A549 (cell line): ENCODE data around the gene SDSL. TPM values are rescaled to one million over a fixed set of nuclear protein-coding genes. Genes with fewer than 3 reads are reported as not detected.
A peak's percentile ranks its signal among the peaks of the same experiment; 100 is the strongest.

Experiments used
- ATAC-seq, 2 experiments: fragments of 200-7000 bp in 1 of 2; fragments of >200 bp in 1 of 2; cut with Nextera tagmentation in 1 of 2; cut with Tn5 transposase in 1 of 2; 3 replicates each; pipeline versions ENCODE4 v1.8.0 to v1.9.1; 2018 to 2020; ENCODE audit warnings: mild to moderate bottlenecking in 1 of 2, moderate library complexity in 1 of 2
- CTCF ChIA-PET: fragments of 300-600 bp; sonication (Branson Sonifier 250); formaldehyde crosslinking; extraction: SDS; loops from one replicate; lab custom pipeline; 2021; ENCODE audit warnings: antibody characterized with exemption, inconsistent platforms; lab: Yijun Ruan, JAX
- POLR2A ChIA-PET: fragments of 350-600 bp; formaldehyde crosslinking; extraction: SDS; loops from one replicate; lab custom pipeline; 2021; ENCODE audit warnings: antibody characterized with exemption, inconsistent platforms; lab: Yijun Ruan, JAX
- DNase-seq, 2 experiments: peaks; one replicate each; pipeline versions ENCODE4 v3.0.0 to v3.0.0-alpha.2; 2011 to 2016; ENCODE audit warnings: low read depth in 1 of 2, low spot score in 1 of 2
- FAIRE-seq: peaks from 2 replicates; lab custom pipeline; 2011; peaks lifted over from hg19 to GRCh38; lab: Jason Lieb, UNC
- H3K27ac ChIP-seq, 2 experiments: fragments of >200 bp; sonication (Bioruptor Twin); formaldehyde crosslinking; 3 replicates each; pipeline ENCODE4 v1.5.1; 2016 to 2017
- H3K4me1 ChIP-seq: fragments of >200 bp; sonication (Bioruptor Twin); formaldehyde crosslinking; 3 replicates; pipeline ENCODE4 v1.6.1; 2016
- H3K4me2 ChIP-seq: fragments of >200 bp; sonication (Bioruptor Twin); formaldehyde crosslinking; 3 replicates; pipeline ENCODE4 v1.6.1; 2016
- H3K4me3 ChIP-seq: fragments of >200 bp; sonication (Bioruptor Twin); formaldehyde crosslinking; 3 replicates; pipeline ENCODE4 v1.5.1; 2016
- H3K9me3 ChIP-seq: fragments of >200 bp; sonication (Bioruptor Twin); formaldehyde crosslinking; 3 replicates; pipeline ENCODE4 v1.6.1; 2016
- BCL3 ChIP-seq: fragments of >200 bp; sonication (Bioruptor Twin); formaldehyde crosslinking; IDR thresholded peaks from 3 replicates; pipeline ENCODE4 v1.6.1; 2016
- CBX2 ChIP-seq: fragments of 200-600 bp; sonication (generic); IDR thresholded peaks from 2 replicates; pipeline ENCODE4 v1.6.1; 2016; ENCODE audit warnings: low read depth, mild to moderate bottlenecking, borderline replicate concordance
- CBX8 ChIP-seq: fragments of 200-600 bp; sonication (generic); IDR thresholded peaks from 2 replicates; pipeline ENCODE4 v1.6.1; 2016
- CEBPB ChIP-seq, 2 experiments: fragments of >200 bp in 1 of 2; sonication (Bioruptor Twin) in 1 of 2; formaldehyde crosslinking in 1 of 2; IDR thresholded peaks; 2 replicates each; pipeline ENCODE4 v1.6.1; 2012 to 2016
- CHD4 ChIP-seq: fragments of 200-600 bp; sonication (generic); IDR thresholded peaks from 2 replicates; pipeline ENCODE4 v1.6.1; 2016; ENCODE audit warnings: antibody characterized with exemption, mild to moderate bottlenecking, borderline replicate concordance
- CTCF ChIP-seq: fragments of >200 bp; sonication (Bioruptor Twin); formaldehyde crosslinking; IDR thresholded peaks from 3 replicates; pipeline ENCODE4 v1.5.1; 2016
- EHMT2 ChIP-seq: fragments of 200-600 bp; sonication (generic); IDR thresholded peaks from 2 replicates; pipeline ENCODE4 v1.6.1; 2016; ENCODE audit warnings: antibody characterized with exemption, low read depth, mild to moderate bottlenecking, moderate library complexity
- EP300 ChIP-seq, 2 experiments: fragments of >200 bp; sonication (Bioruptor Twin); formaldehyde crosslinking; IDR thresholded peaks; 2 replicates in 1 of 2; 3 replicates in 1 of 2; pipeline ENCODE4 v1.6.1; 2016 to 2017
- ESRRA ChIP-seq: fragments of 150-350 bp; IDR thresholded peaks from 2 replicates; pipeline ENCODE4 v1.6.1; 2014; ENCODE audit warnings: mild to moderate bottlenecking, low read length, borderline replicate concordance
- FOSB ChIP-seq: fragments of 250-450 bp; sonication (Bioruptor Pico); IDR thresholded peaks from 2 replicates; pipeline ENCODE4 v1.5.0; 2020; ENCODE audit warnings: mild to moderate bottlenecking, moderate library complexity
- GATA3 ChIP-seq: IDR thresholded peaks from 2 replicates; pipeline ENCODE4 v1.6.1; 2012; ENCODE audit warnings: borderline replicate concordance
- HDAC2 ChIP-seq: fragments of 200-600 bp; sonication (generic); IDR thresholded peaks from 2 replicates; pipeline ENCODE4 v1.6.1; 2016
- HMGXB4 ChIP-seq: fragments of 250-450 bp; sonication (Bioruptor Pico); IDR thresholded peaks from 2 replicates; pipeline ENCODE4 v1.5.0; 2021; ENCODE audit warnings: mild to moderate bottlenecking, moderate library complexity, borderline replicate concordance
- HOXB13 ChIP-seq: fragments of 250-450 bp; sonication (Bioruptor Pico); IDR thresholded peaks from 2 replicates; pipeline ENCODE4 v1.5.0; 2020; ENCODE audit warnings: low read depth, mild to moderate bottlenecking, moderate library complexity
- HOXB5 ChIP-seq: fragments of 250-450 bp; sonication (Bioruptor Pico); IDR thresholded peaks from 2 replicates; pipeline ENCODE4 v1.5.0; 2020; ENCODE audit warnings: mild to moderate bottlenecking, moderate library complexity
- JUN ChIP-seq, 2 experiments: fragments of >200 bp; sonication (Bioruptor Twin); formaldehyde crosslinking; IDR thresholded peaks; 2 replicates in 1 of 2; 3 replicates in 1 of 2; pipeline ENCODE4 v1.6.1; 2016 to 2017
- MAZ ChIP-seq: fragments of 150-350 bp; IDR thresholded peaks from 2 replicates; pipeline ENCODE4 v1.6.1; 2014; ENCODE audit warnings: antibody characterized with exemption, low read depth, low read length, borderline replicate concordance
- MYC ChIP-seq: IDR thresholded peaks from 2 replicates; pipeline ENCODE4 v1.6.1; 2012; ENCODE audit warnings: mild to moderate bottlenecking, inconsistent platforms, low read length, improper control_type of control experiment, borderline replicate concordance
- NFE2L2 ChIP-seq: fragments of 150-350 bp; conservative IDR thresholded peaks from 2 replicates; pipeline ENCODE4 v1.6.1; 2014; ENCODE audit warnings: low read length
- POLR2A ChIP-seq: IDR thresholded peaks from 2 replicates; pipeline ENCODE4 v1.6.1; 2012; ENCODE audit warnings: mild to moderate bottlenecking, low read length
- RAD21 ChIP-seq, 2 experiments: fragments of >200 bp in 1 of 2; sonication (Bioruptor Twin) in 1 of 2; formaldehyde crosslinking in 1 of 2; IDR thresholded peaks in 1 of 2; conservative IDR thresholded peaks in 1 of 2; 2 replicates in 1 of 2; 3 replicates in 1 of 2; pipeline ENCODE4 v1.6.1; 2012 to 2018; ENCODE audit warnings: inconsistent platforms in 1 of 2
- RCOR1 ChIP-seq: fragments of 150-350 bp; IDR thresholded peaks from 2 replicates; pipeline ENCODE4 v1.6.1; 2014; ENCODE audit warnings: antibody characterized with exemption, low read length, low read depth
- REST ChIP-seq: fragments of 200-600 bp; sonication (generic); IDR thresholded peaks from 2 replicates; pipeline ENCODE4 v1.6.1; 2016; ENCODE audit warnings: antibody characterized with exemption, mild to moderate bottlenecking, moderate library complexity
- SMC3 ChIP-seq: fragments of >200 bp; sonication (Bioruptor Twin); formaldehyde crosslinking; IDR thresholded peaks from 3 replicates; pipeline ENCODE4 v1.6.1; 2018; ENCODE audit warnings: inconsistent platforms
- SREBF2 ChIP-seq: fragments of 450-650 bp; IDR thresholded peaks from 2 replicates; pipeline ENCODE4 v1.6.1; 2014; ENCODE audit warnings: mild to moderate bottlenecking, moderate library complexity
- TP53 ChIP-seq: fragments of 250-450 bp; sonication (Bioruptor Pico); IDR thresholded peaks from 2 replicates; pipeline ENCODE4 v1.5.0; 2021; ENCODE audit warnings: mild to moderate bottlenecking, moderate library complexity
- ZC3H11A ChIP-seq: fragments of 450-650 bp; IDR thresholded peaks from 2 replicates; pipeline ENCODE4 v1.6.1; 2014; ENCODE audit warnings: antibody characterized with exemption, mild to moderate bottlenecking
- ZSCAN20 ChIP-seq: fragments of 250-450 bp; sonication (Bioruptor Pico); IDR thresholded peaks from 2 replicates; pipeline ENCODE4 v1.8.0; 2022; ENCODE audit warnings: mild to moderate bottlenecking, moderate library complexity
- WGBS: methylation state at CpG from one replicate; pipeline ENCODE4 v1.1.6; 2017; ENCODE audit errors: missing lambda C conversion rate; 5-methylcytosine and 5-hydroxymethylcytosine counted together
- polyA plus RNA-seq, 4 experiments: library from polyadenylated mRNA; depleted of rRNA in 3 of 4; stranded (reverse); fragments of >200 nt; fragmentation: RNase III in 1 of 4; extraction: RNeasy Plus Mini Kit Qiagen cat#74134 plus additional on column Dnase treatment in 1 of 4; gene quantifications; 2 replicates in 3 of 4; 3 replicates in 1 of 4; pipeline ENCODE4 v1.2.3, GENCODE V29; 2011 to 2017

The SDSL gene
- polyA plus RNA-seq, 2 of the 4 experiments (the other 2 are of a cell fraction): 21.0 to 26.7 TPM

- TF ChIP-seq HMGXB4 (CRISPR knock-in tag): no peak
- TF ChIP-seq REST: no peak
- TF ChIP-seq GATA3: no peak
- no peak for TF ChIP-seq MAZ
Observed at GRCh38 chr12:113438523-113439300, 16.5 kb downstream of the SDSL start (continued).

- DNase-seq (no peak), FAIRE-seq (no peak), ATAC-seq (no peak)
- no peaks in the 10 kb centered on the region for H3K9me3 ChIP-seq
- POLR2A ChIA-PET: no interaction called here
- TF ChIP-seq ZC3H11A (no peak), ESRRA (no peak), CBX2 (no peak), CBX8 (no peak), HDAC2 (no peak), JUN (IDR thresholded peaks at IDR 0.05) (no peak), MYC (no peak), CHD4 (no peak), CEBPB (IDR thresholded peaks at IDR 0.05) (no peak), ZSCAN20 (CRISPR knock-in tag) (no peak), FOSB (CRISPR knock-in tag) (no peak), NFE2L2 (no peak), SREBF2 (no peak), POLR2A (no peak), EP300 (IDR thresholded peaks at IDR 0.05) (no peak), EHMT2 (no peak), HOXB5 (CRISPR knock-in tag) (no peak)
- CTCF ChIA-PET: interaction anchor here (0.9 to 5.2 kb wide), 4 partner anchors 14 to 471 kb away, joined by 4 to 25 read pairs (median 4); no protein-coding TSS in a partner anchor
- H3K27ac ChIP-seq: no peak overlapping the region
- no peaks in the 10 kb centered on the region for H3K4me1 ChIP-seq
- WGBS: 23% methylated on average over 4 of the region's 4 CpGs
- no peak overlapping the region for H3K4me2 ChIP-seq
- H3K4me3 ChIP-seq: no peak overlapping the region
Observed at GRCh38 chr12:113439301-113439597, 17.1 kb downstream of the SDSL start.

- no peak overlapping the region for H3K4me2 ChIP-seq
- 20% methylated on average over 8 of the region's 8 CpGs for WGBS
- CTCF ChIA-PET: interaction anchor here (0.6 to 5.2 kb wide), 9 partner anchors 14 to 471 kb away, joined by 3 to 25 read pairs (median 4); no protein-coding TSS in a partner anchor
- TF ChIP-seq CTCF (peak; percentile 73), RCOR1 (no peak), TP53 (no peak), HOXB13 (CRISPR knock-in tag) (no peak), BCL3 (no peak), SMC3 (peak; percentile 50), CEBPB (IDR thresholded peaks at IDR 0.05) (no peak), RAD21 (conservative IDR thresholded peaks at IDR 0.05 in 1 of 2, IDR thresholded peaks at IDR 0.05 in 1 of 2) (peak; percentile 70 to 88)
- no peak for FAIRE-seq
- no peak overlapping the region for H3K27ac ChIP-seq
- no peaks in the 10 kb centered on the region for H3K9me3 ChIP-seq
- H3K4me3 ChIP-seq: no peak overlapping the region
- ATAC-seq: peak; percentile 75 to 91
- H3K4me1 ChIP-seq: no peaks in the 10 kb centered on the region
- POLR2A ChIA-PET: no interaction called here
- DNase-seq: peak; percentile 60 to 74
Observed at GRCh38 chr12:113439606-113440030, 17.4 kb downstream of the SDSL start.
